ENCODE data around the gene PDE10A.

DNA sequence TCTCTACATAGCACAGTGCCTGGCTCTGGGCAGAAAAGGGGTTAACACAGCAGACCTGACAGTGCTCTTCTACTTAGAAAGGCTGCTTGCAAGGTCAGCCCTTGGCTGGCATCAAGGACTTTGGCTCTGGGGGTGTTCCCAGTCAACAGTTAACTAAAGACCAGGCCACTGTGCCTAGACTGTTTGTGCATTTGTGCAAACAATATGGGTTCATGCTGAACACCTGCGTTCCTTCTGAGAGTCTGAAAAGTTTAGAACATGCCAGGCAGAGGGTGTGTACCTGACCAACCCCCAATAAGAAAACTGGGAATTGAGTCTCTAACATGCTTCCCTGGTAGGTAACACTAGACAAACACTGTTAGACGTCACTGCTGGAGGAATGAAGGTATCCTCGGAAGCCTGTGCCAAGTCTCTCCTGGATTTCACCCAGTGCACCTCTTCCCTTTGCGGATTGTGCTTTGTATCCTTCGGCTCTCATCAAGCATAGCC lies 110.7 kb downstream of the PDE10A start:
- TF ChIP-seq, protein P1, sequence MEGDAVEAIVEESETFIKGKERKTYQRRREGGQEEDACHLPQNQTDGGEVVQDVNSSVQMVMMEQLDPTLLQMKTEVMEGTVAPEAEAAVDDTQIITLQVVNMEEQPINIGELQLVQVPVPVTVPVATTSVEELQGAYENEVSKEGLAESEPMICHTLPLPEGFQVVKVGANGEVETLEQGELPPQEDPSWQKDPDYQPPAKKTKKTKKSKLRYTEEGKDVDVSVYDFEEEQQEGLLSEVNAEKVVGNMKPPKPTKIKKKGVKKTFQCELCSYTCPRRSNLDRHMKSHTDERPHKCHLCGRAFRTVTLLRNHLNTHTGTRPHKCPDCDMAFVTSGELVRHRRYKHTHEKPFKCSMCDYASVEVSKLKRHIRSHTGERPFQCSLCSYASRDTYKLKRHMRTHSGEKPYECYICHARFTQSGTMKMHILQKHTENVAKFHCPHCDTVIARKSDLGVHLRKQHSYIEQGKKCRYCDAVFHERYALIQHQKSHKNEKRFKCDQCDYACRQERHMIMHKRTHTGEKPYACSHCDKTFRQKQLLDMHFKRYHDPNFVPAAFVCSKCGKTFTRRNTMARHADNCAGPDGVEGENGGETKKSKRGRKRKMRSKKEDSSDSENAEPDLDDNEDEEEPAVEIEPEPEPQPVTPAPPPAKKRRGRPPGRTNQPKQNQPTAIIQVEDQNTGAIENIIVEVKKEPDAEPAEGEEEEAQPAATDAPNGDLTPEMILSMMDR (IDR thresholded peaks at IDR 0.05), result no peak
- TF ChIP-seq POLR2A (IDR thresholded peaks at IDR 0.05) (no peak), POLR2AphosphoS5 (IDR thresholded peaks at IDR 0.05) (no peak)

Measured in sigmoid colon (tissue), 4 donors.